HepG2 (cell line): Measurements from ENCODE around the gene CCDC88A. TPM values are rescaled to one million over a fixed set of nuclear protein-coding genes. Genes with fewer than 3 reads are reported as not detected.

Experiments used
- CC2D1A ChIP-seq: sonication (generic); formaldehyde crosslinking; IDR thresholded peaks from 2 replicates; pipeline ENCODE4 v1.8.1; 2023; ENCODE audit warnings: mild to moderate bottlenecking, missing genetic modification reagents
- NFIB ChIP-seq: sonication (generic); formaldehyde crosslinking; IDR thresholded peaks from 2 replicates; pipeline ENCODE4 v1.9.0; 2021; ENCODE audit warnings: missing genetic modification reagents, mild to moderate bottlenecking, borderline replicate concordance
- SRSF9 ChIP-seq: fragments of 200-400 bp; formaldehyde crosslinking; IDR thresholded peaks from 2 replicates; pipeline ENCODE4 v1.6.1; 2018; ENCODE audit warnings: borderline replicate concordance, mild to moderate bottlenecking, low read depth, low read length; ENCODE audit not compliant: insufficient read depth, poor library complexity, severe bottlenecking
- TFDP2 ChIP-seq: sonication (generic); formaldehyde crosslinking; IDR thresholded peaks from 2 replicates; pipeline ENCODE4 v1.4.0; 2020; ENCODE audit warnings: missing genetic modification reagents
- ZBTB42 ChIP-seq: sonication (generic); formaldehyde crosslinking; IDR thresholded peaks from 2 replicates; pipeline ENCODE4 v1.5.0; 2020; ENCODE audit warnings: mild to moderate bottlenecking, missing genetic modification reagents
- ZFY ChIP-seq: sonication (generic); formaldehyde crosslinking; IDR thresholded peaks from 2 replicates; pipeline ENCODE4 v1.4.0; 2020; ENCODE audit warnings: missing genetic modification reagents
- ZNF407 ChIP-seq: sonication (generic); formaldehyde crosslinking; IDR thresholded peaks from one replicate; pipeline ENCODE4 v1.5.1; 2020; ENCODE audit warnings: mild to moderate bottlenecking, missing genetic modification reagents; ENCODE audit errors: not compliant biosample characterization
- ZNF558 ChIP-seq: sonication (generic); formaldehyde crosslinking; IDR thresholded peaks from 2 replicates; pipeline ENCODE4 v1.9.0; 2022; ENCODE audit warnings: mild to moderate bottlenecking, missing genetic modification reagents, borderline replicate concordance
- ZNF646 ChIP-seq: sonication (generic); formaldehyde crosslinking; IDR thresholded peaks from 2 replicates; pipeline ENCODE4 v1.9.0; 2021; ENCODE audit warnings: mild to moderate bottlenecking, missing genetic modification reagents
- ZNF7 ChIP-seq: IDR thresholded peaks from 2 replicates; pipeline ENCODE4 v1.6.1; 2016; ENCODE audit warnings: missing biosample characterization, missing genetic modification reagents
- ZNF749 ChIP-seq: sonication (generic); formaldehyde crosslinking; IDR thresholded peaks from 2 replicates; pipeline ENCODE4 v1.8.0; 2022; ENCODE audit warnings: mild to moderate bottlenecking, missing genetic modification reagents, moderate library complexity, borderline replicate concordance
- polyA plus RNA-seq, 8 experiments: library from polyadenylated mRNA; depleted of rRNA in 3 of 8; stranded (reverse) in 7 of 8; unstranded in 1 of 8; fragments of >200 nt; fragmentation: Illumina TruSeq in 4 of 8; extraction: Trizol in 4 of 8; gene quantifications; 2 replicates each; pipeline versions ENCODE4 v1.2.1 to v1.2.3, GENCODE V29; 2011 to 2016; ENCODE audit warnings: low read depth in 4 of 8, missing spikeins in 1 of 8, mixed read lengths in 1 of 8; ENCODE audit not compliant: insufficient read depth in 1 of 8
- total RNA-seq, 5 experiments: library from RNA; depleted of rRNA; stranded (reverse); fragments of >200 nt; fragmentation: Illumina TruSeq; extraction: Trizol; gene quantifications; 2 replicates each; pipeline ENCODE4 v1.2.3, GENCODE V29; 2016; ENCODE audit warnings: low read depth in 1 of 5

Gene CCDC88A
- total and polyA plus RNA-seq, 2 of the 13 experiments (the other 11 are each of a cell fraction or from before 2014, with no cell fraction given) = 43.2 to 84.1 TPM

- peak; percentile 98 for TF ChIP-seq ZNF407
- TF ChIP-seq SRSF9 = no peak
- TF ChIP-seq CC2D1A (CRISPR knock-in tag) = 0 out of 2 replicates have a peak, but pooled peaks have one; percentile 42
- TF ChIP-seq ZFY (CRISPR knock-in tag) = peak; percentile 95
- TF ChIP-seq NFIB (CRISPR knock-in tag) = no peak
- TF ChIP-seq TFDP2 (CRISPR knock-in tag) = peak; percentile 90
- peak; percentile 85; the same call in 1 of the 2 replicates for TF ChIP-seq ZBTB42 (CRISPR knock-in tag)
- no peak for TF ChIP-seq ZNF646 (CRISPR knock-in tag)
- no peak; the same call in 1 of the 2 replicates for TF ChIP-seq ZNF558 (CRISPR knock-in tag)
- TF ChIP-seq ZNF749 (CRISPR knock-in tag) = 0 out of 2 replicates have a peak, but pooled peaks have one; percentile 88
- TF ChIP-seq ZNF7 = 0 out of 2 replicates have a peak, but pooled peaks have one; percentile 58
Measured at GRCh38 chr2:55282110-55282917, 137.3 kb downstream of the CCDC88A start (continued).
